GM12878 (cell line): ENCODE data around the gene RSRC1. TPM values are rescaled to one million over a fixed set of nuclear protein-coding genes. Genes with fewer than 3 reads are reported as not detected.

ENCODE experiments used
- ATAC-seq: fragments of 200-7000 bp; cut with Tn5 transposase; 3 replicates; pipeline ENCODE4 v1.9.1; 2020; ENCODE audit warnings: mild to moderate bottlenecking, moderate library complexity
- BruUV-seq: library from RNA; stranded (reverse); fragments of 400-500 nt; replicated peaks from 2 replicates; lab custom pipeline; 2021; lab: Mats Ljungman, UMichigan
- CTCF ChIA-PET: fragments of 300-600 bp; sonication (Branson Sonifier 250); formaldehyde crosslinking; extraction: SDS; loops from one replicate; lab custom pipeline; 2021; ENCODE audit warnings: inconsistent platforms; lab: Yijun Ruan, JAX
- POLR2A ChIA-PET: fragments of 350-600 bp; formaldehyde crosslinking; extraction: SDS; loops from one replicate; lab custom pipeline; 2021; ENCODE audit warnings: inconsistent platforms; lab: Charles Lee
- RAD21 ChIA-PET: fragments of 300-600 bp; sonication (Branson Sonifier 250); formaldehyde crosslinking; loops from one replicate; lab custom pipeline; 2023; ENCODE audit warnings: antibody characterized with exemption; ENCODE audit not compliant: unreplicated experiment; lab: Charles Lee
- SMC1A ChIA-PET: fragments of 300-600 bp; sonication (Branson Sonifier 250); formaldehyde crosslinking; loops from one replicate; lab custom pipeline; 2023; ENCODE audit not compliant: unreplicated experiment, uncharacterized antibody; lab: Charles Lee
- DNase-seq: peaks from one replicate; pipeline ENCODE4 v3.0.0-alpha.2; 2011; ENCODE audit warnings: low read depth, low spot score
- FAIRE-seq: peaks from 3 replicates; lab custom pipeline; 2011; peaks lifted over from hg19 to GRCh38; lab: Jason Lieb, UNC
- H2AFZ ChIP-seq: 2 replicates; pipeline ENCODE4 v1.6.0; 2011; ENCODE audit warnings: low read depth, low read length, control low read depth; ENCODE audit not compliant: control insufficient read depth
- H3K27ac ChIP-seq: 2 replicates; pipeline ENCODE4 v1.5.1; 2011; ENCODE audit warnings: control low read depth; ENCODE audit not compliant: control insufficient read depth, insufficient read depth
- H3K27me3 ChIP-seq, 2 experiments: replicated peaks in 1 of 2; 2 replicates each; pipeline versions ENCODE4 v1.6.0 to v1.6.1; 2011; ENCODE audit warnings: low read length in 1 of 2; ENCODE audit not compliant: control insufficient read depth in 2 of 2, insufficient read depth in 2 of 2
- H3K36me3 ChIP-seq, 2 experiments: 2 replicates each; pipeline ENCODE4 v1.5.1; 2011; ENCODE audit warnings: low read length in 1 of 2; ENCODE audit not compliant: control insufficient read depth in 2 of 2, insufficient read depth in 2 of 2
- H3K4me1 ChIP-seq: 2 replicates; pipeline ENCODE4 v1.6.1; 2011; ENCODE audit warnings: mild to moderate bottlenecking, low read length, moderate library complexity, mixed read lengths; ENCODE audit not compliant: control insufficient read depth, insufficient read depth
- H3K4me2 ChIP-seq: 2 replicates; pipeline ENCODE4 v1.6.0; 2011; ENCODE audit warnings: control low read depth; ENCODE audit not compliant: control insufficient read depth, insufficient read depth
- H3K4me3 ChIP-seq: fragments of 200-600 bp; sonication (generic); 2 replicates; pipeline ENCODE4 v1.5.1; 2016
- H3K79me2 ChIP-seq: 2 replicates; pipeline ENCODE4 v1.6.0; 2011; ENCODE audit warnings: low read length; ENCODE audit not compliant: control insufficient read depth, insufficient read depth
- H3K9ac ChIP-seq: 2 replicates; pipeline ENCODE4 v1.8.0; 2011; ENCODE audit warnings: low read length, control low read depth, mixed read lengths; ENCODE audit not compliant: control insufficient read depth, insufficient read depth
- H3K9me3 ChIP-seq: replicated peaks from 3 replicates; pipeline ENCODE4 v1.5.1; 2011; ENCODE audit warnings: mild to moderate bottlenecking, low read length; ENCODE audit not compliant: control insufficient read depth, insufficient read depth
- H4K20me1 ChIP-seq: 2 replicates; pipeline ENCODE4 v1.6.0; 2011; ENCODE audit not compliant: control insufficient read depth, insufficient read depth
- NR2C2 ChIP-seq: IDR thresholded peaks from 2 replicates; pipeline ENCODE4 v1.6.1; 2011; ENCODE audit warnings: borderline replicate concordance, low read depth; ENCODE audit not compliant: control insufficient read depth, insufficient read length
- SIN3A ChIP-seq: IDR thresholded peaks from 2 replicates; pipeline ENCODE4 v1.6.1; 2012; ENCODE audit warnings: low read depth, low read length, improper control_type of control experiment
- TAF1 ChIP-seq: IDR thresholded peaks from 2 replicates; pipeline ENCODE4 v1.6.1; 2011; ENCODE audit warnings: mild to moderate bottlenecking, low read depth, low read length, borderline replicate concordance
- WGBS: methylation state at CpG from one replicate; pipeline ENCODE4 v1.1.6; 2016; ENCODE audit warnings: low lambda C conversion rate; ENCODE audit not compliant: insufficient replicate concordance, insufficient coverage; ENCODE audit errors: missing lambda C conversion rate; 5-methylcytosine and 5-hydroxymethylcytosine counted together
- in situ Hi-C: fragments of 300-500 bp; cut with MboI; formaldehyde crosslinking; loops from 9 replicates; pipeline ENCODE4 v1.14.3; 2018; ENCODE audit warnings: mixed read lengths
- intact Hi-C: fragments of 100-400 bp; cut with micrococcal nuclease; formaldehyde crosslinking; loops from one replicate; pipeline ENCODE4 v1.14.2; 2022; ENCODE audit not compliant: unreplicated experiment
- polyA plus RNA-seq, 11 experiments: library from polyadenylated mRNA; depleted of rRNA in 4 of 11; unstranded in 6 of 11; stranded (reverse) in 5 of 11; fragments of >200 nt; fragmentation: Nextera tagmentation in 4 of 11; fragmentation: Illumina TruSeq in 1 of 11; extraction: Ambion mirVana in 4 of 11; extraction: Trizol in 1 of 11; gene quantifications; 1 replicate in 1 of 11; 2 replicates in 10 of 11; pipeline versions ENCODE4 v1.2.1 to v1.2.3, GENCODE V29; 2011 to 2016; ENCODE audit warnings: inconsistent platforms in 2 of 11, missing spikeins in 2 of 11, low read depth in 1 of 11
- total RNA-seq, 4 experiments: library from RNA; depleted of rRNA in 3 of 4; stranded (reverse); fragments of >200 nt in 3 of 4; fragmentation: Illumina TruSeq in 1 of 4; extraction: Trizol in 1 of 4; gene quantifications; 2 replicates each; pipeline versions ENCODE4 v1.2.1 to v1.2.3, GENCODE V29; 2013 to 2021
- TF ChIP-seq, protein P1 (sequence below): fragments of 450-650 bp; formaldehyde crosslinking; IDR thresholded peaks from 2 replicates; pipeline ENCODE4 v1.5.0; 2022; ENCODE audit warnings: mild to moderate bottlenecking, missing genetic modification characterization
- TF ChIP-seq, protein P2 (sequence below): fragments of 450-650 bp; IDR thresholded peaks from 2 replicates; pipeline ENCODE4 v1.6.1; 2016; ENCODE audit warnings: mild to moderate bottlenecking
- TF ChIP-seq, protein P3 (sequence below): IDR thresholded peaks from 2 replicates; pipeline ENCODE4 v1.6.1; 2011; ENCODE audit warnings: low read depth, mild to moderate bottlenecking, low read length, moderate library complexity, borderline replicate concordance; ENCODE audit errors: extremely low read depth
- TF ChIP-seq, protein P4 (sequence below): IDR thresholded peaks from 2 replicates; pipeline ENCODE4 v1.6.1; 2012; ENCODE audit warnings: improper control_type of control experiment, low read depth, low read length; ENCODE audit not compliant: insufficient replicate concordance

The RSRC1 gene
- total and polyA plus RNA-seq, 10 of the 15 experiments (the other 5 are each of a cell fraction or from before 2014, with no cell fraction given), result 16.4 to 85.9 (median 42.0) TPM

DNA sequence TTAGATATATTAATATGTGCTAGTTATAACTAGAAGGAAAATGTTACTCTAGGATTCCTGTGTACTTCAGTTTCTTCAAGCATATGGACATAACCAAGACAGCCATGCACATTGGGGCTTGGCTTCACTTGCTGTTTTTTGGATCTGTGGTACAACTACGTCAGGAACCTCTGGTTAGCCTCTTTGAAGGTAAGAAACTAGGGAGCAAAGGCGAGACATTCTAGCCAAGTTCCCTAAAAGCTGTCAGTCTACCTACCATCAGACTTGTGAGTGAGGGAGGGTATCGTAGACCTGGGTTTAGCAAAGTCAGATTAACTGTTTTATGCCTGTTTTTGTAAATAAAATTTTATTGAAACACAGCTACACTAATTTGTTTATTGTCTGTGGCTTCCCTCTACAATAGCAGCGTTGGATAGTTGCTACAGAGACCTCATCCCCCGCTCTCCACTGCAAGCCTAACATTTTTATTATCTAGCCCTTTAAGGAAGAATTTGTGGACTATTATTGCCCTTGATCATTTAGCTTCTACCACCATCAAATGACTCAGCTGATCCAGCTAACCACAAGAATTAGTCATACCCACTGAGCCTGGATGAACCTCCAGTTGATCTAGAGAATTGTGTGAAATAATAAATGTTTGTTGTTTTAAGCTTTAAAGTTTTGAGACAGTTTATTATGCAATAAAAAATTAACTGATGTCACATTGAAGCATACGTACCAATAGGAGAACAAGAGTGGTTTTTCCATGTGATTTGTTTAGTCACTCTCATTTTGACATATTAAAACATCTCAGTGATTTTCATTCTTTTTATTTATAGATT is 58.1 kb downstream of the RSRC1 start (continued):
- TF ChIP-seq, protein P1, sequence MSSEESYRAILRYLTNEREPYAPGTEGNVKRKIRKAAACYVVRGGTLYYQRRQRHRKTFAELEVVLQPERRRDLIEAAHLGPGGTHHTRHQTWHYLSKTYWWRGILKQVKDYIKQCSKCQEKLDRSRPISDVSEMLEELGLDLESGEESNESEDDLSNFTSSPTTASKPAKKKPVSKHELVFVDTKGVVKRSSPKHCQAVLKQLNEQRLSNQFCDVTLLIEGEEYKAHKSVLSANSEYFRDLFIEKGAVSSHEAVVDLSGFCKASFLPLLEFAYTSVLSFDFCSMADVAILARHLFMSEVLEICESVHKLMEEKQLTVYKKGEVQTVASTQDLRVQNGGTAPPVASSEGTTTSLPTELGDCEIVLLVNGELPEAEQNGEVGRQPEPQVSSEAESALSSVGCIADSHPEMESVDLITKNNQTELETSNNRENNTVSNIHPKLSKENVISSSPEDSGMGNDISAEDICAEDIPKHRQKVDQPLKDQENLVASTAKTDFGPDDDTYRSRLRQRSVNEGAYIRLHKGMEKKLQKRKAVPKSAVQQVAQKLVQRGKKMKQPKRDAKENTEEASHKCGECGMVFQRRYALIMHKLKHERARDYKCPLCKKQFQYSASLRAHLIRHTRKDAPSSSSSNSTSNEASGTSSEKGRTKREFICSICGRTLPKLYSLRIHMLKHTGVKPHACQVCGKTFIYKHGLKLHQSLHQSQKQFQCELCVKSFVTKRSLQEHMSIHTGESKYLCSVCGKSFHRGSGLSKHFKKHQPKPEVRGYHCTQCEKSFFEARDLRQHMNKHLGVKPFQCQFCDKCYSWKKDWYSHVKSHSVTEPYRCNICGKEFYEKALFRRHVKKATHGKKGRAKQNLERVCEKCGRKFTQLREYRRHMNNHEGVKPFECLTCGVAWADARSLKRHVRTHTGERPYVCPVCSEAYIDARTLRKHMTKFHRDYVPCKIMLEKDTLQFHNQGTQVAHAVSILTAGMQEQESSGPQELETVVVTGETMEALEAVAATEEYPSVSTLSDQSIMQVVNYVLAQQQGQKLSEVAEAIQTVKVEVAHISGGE (CRISPR knock-in tag), result no peak
- no peak for TF ChIP-seq TAF1
- TF ChIP-seq, protein P2, sequence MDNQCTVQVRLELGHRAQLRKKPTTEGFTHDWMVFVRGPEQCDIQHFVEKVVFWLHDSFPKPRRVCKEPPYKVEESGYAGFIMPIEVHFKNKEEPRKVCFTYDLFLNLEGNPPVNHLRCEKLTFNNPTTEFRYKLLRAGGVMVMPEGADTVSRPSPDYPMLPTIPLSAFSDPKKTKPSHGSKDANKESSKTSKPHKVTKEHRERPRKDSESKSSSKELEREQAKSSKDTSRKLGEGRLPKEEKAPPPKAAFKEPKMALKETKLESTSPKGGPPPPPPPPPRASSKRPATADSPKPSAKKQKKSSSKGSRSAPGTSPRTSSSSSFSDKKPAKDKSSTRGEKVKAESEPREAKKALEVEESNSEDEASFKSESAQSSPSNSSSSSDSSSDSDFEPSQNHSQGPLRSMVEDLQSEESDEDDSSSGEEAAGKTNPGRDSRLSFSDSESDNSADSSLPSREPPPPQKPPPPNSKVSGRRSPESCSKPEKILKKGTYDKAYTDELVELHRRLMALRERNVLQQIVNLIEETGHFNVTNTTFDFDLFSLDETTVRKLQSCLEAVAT, result no peak

DNA sequence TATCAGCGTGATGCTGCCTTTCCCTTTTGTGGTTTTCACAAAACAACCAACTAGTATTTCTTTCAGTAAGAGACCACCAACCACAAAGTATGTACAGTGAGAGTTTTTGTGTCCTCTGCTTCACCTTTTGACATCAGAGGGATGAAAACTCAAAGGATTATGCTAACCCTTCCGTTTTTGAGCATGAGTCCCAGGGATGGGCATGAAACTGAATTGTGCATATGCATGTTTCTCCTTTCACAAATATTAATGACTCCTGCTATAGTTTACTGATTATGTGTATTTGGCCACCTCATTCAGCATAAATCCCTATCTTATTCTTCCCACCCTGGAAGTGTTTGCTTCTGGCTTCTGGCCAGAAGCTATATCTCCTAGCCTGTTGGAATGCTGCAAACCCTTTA is 59.2 kb downstream of the RSRC1 start:
- DNase-seq (no peak), ATAC-seq (no peak), FAIRE-seq (no peak)
- Histone ChIP-seq H3K4me1 (no peaks in the 10 kb centered on the region), H3K27ac (no peak overlapping the region), H2AFZ (no peak overlapping the region), H3K4me3 (no peak overlapping the region), H3K9me3 (no peaks in the 10 kb centered on the region), H3K4me2 (no peak overlapping the region), H3K79me2 (no peaks in the 10 kb centered on the region), H3K27me3 (no peaks in the 10 kb centered on the region), H3K9ac (no peak overlapping the region), H3K36me3 (peaks cover 0 to 5% of the 10 kb centered on the region in 2 experiments; a peak in 1 of 4 replicates), H4K20me1 (no peaks in the 10 kb centered on the region)
- ChIA-PET RAD21 (no interaction called here), POLR2A (no interaction called here), CTCF (no interaction called here), SMC1A (no interaction called here)
- BruUV-seq, result no TSS peak
- intact Hi-C loops (no loop called here), in situ Hi-C loops (no loop called here)
- 47% methylated on average over 2 of the region's 2 CpGs for whole genome bisulfite sequencing
- TF ChIP-seq, protein P3, sequence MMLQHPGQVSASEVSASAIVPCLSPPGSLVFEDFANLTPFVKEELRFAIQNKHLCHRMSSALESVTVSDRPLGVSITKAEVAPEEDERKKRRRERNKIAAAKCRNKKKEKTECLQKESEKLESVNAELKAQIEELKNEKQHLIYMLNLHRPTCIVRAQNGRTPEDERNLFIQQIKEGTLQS, result no peak
- TF ChIP-seq SIN3A (no peak), NR2C2 (no peak)
- TF ChIP-seq, protein P4, sequence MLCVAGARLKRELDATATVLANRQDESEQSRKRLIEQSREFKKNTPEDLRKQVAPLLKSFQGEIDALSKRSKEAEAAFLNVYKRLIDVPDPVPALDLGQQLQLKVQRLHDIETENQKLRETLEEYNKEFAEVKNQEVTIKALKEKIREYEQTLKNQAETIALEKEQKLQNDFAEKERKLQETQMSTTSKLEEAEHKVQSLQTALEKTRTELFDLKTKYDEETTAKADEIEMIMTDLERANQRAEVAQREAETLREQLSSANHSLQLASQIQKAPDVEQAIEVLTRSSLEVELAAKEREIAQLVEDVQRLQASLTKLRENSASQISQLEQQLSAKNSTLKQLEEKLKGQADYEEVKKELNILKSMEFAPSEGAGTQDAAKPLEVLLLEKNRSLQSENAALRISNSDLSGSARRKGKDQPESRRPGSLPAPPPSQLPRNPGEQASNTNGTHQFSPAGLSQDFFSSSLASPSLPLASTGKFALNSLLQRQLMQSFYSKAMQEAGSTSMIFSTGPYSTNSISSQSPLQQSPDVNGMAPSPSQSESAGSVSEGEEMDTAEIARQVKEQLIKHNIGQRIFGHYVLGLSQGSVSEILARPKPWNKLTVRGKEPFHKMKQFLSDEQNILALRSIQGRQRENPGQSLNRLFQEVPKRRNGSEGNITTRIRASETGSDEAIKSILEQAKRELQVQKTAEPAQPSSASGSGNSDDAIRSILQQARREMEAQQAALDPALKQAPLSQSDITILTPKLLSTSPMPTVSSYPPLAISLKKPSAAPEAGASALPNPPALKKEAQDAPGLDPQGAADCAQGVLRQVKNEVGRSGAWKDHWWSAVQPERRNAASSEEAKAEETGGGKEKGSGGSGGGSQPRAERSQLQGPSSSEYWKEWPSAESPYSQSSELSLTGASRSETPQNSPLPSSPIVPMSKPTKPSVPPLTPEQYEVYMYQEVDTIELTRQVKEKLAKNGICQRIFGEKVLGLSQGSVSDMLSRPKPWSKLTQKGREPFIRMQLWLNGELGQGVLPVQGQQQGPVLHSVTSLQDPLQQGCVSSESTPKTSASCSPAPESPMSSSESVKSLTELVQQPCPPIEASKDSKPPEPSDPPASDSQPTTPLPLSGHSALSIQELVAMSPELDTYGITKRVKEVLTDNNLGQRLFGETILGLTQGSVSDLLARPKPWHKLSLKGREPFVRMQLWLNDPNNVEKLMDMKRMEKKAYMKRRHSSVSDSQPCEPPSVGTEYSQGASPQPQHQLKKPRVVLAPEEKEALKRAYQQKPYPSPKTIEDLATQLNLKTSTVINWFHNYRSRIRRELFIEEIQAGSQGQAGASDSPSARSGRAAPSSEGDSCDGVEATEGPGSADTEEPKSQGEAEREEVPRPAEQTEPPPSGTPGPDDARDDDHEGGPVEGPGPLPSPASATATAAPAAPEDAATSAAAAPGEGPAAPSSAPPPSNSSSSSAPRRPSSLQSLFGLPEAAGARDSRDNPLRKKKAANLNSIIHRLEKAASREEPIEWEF, result no peak
